HCT116 (cell line): ENCODE results near the gene FLT3. TPM values are rescaled to one million over a fixed set of nuclear protein-coding genes. Genes with fewer than 3 reads are reported as not detected.

ENCODE experiments used
- ATAC-seq: fragments of 200-7000 bp; cut with Tn5 transposase; 2 replicates; pipeline ENCODE4 v1.9.1; 2020; ENCODE audit warnings: mild to moderate bottlenecking, moderate library complexity
- BruUV-seq: library from RNA; stranded (reverse); fragments of 400-500 nt; replicated peaks from 2 replicates; lab custom pipeline; 2021; lab: Mats Ljungman, UMichigan
- CTCF ChIA-PET: fragments of 300-600 bp; sonication (Branson Sonifier 250); formaldehyde crosslinking; loops from one replicate; lab custom pipeline; 2021; ENCODE audit warnings: antibody characterized with exemption; lab: Charles Lee
- POLR2A ChIA-PET: fragments of 300-600, 350-600 bp; sonication (Branson Sonifier 250); formaldehyde crosslinking; loops from one replicate; lab custom pipeline; 2021; ENCODE audit warnings: antibody characterized with exemption; lab: Charles Lee
- RAD21 ChIA-PET, 2 experiments: fragments of 300-600 bp; sonication (Branson Sonifier 250); formaldehyde crosslinking; loops; one replicate each; lab custom pipeline; 2023; ENCODE audit warnings: low total read pairs in 2 of 2; ENCODE audit not compliant: uncharacterized antibody in 2 of 2, unreplicated experiment in 2 of 2, low non-redundant PET in 1 of 2; lab: Charles Lee
- DNase-seq: peaks from one replicate; pipeline ENCODE4 v3.0.0-alpha.2; 2010; ENCODE audit warnings: low read depth, low spot score
- H2AFZ ChIP-seq: fragments of 200-600 bp; shearing (Covaris generic), sonication (generic); 2 replicates; pipeline ENCODE4 v1.6.1; 2017; ENCODE audit warnings: low read depth, mixed run types, mixed read lengths, antibody characterized with exemption, low read length; ENCODE audit not compliant: poor library complexity, severe bottlenecking
- H3K27ac ChIP-seq: 2 replicates; pipeline ENCODE4 v1.5.1; 2012; ENCODE audit warnings: low read depth, low read length
- H3K27me3 ChIP-seq: fragments of 200-600 bp; sonication (generic); 2 replicates; pipeline ENCODE4 v1.6.1; 2016; ENCODE audit warnings: mixed run types, low read length, mixed read lengths; ENCODE audit not compliant: insufficient read depth
- H3K36me3 ChIP-seq, 2 experiments: fragments of 200-500 bp in 1 of 2; fragments of 200-600 bp in 1 of 2; sonication (Bioruptor generic) in 1 of 2; sonication (generic) in 1 of 2; 2 replicates each; pipeline versions ENCODE4 v1.5.1 to v1.6.1; 2014 to 2016; ENCODE audit warnings: low read length in 2 of 2, inconsistent platforms in 1 of 2, mixed read lengths in 1 of 2, mixed run types in 1 of 2; ENCODE audit not compliant: insufficient read depth in 2 of 2, control insufficient read depth in 1 of 2
- H3K4me1 ChIP-seq, 2 experiments: fragments of 200-600 bp in 1 of 2; sonication (generic) in 1 of 2; 2 replicates each; pipeline versions ENCODE4 v1.5.1 to v1.6.1; 2012 to 2017; ENCODE audit warnings: low read length in 2 of 2, inconsistent platforms in 1 of 2, mild to moderate bottlenecking in 1 of 2, mixed read lengths in 1 of 2, mixed run types in 1 of 2, moderate library complexity in 1 of 2; ENCODE audit not compliant: insufficient read depth in 2 of 2, control insufficient read depth in 1 of 2
- H3K4me2 ChIP-seq: fragments of 200-600 bp; sonication (generic); 2 replicates; pipeline ENCODE4 v1.6.1; 2017; ENCODE audit warnings: mixed run types, low read length, mixed read lengths
- H3K4me3 ChIP-seq, 2 experiments: fragments of 200-600 bp in 1 of 2; sonication (generic) in 1 of 2; replicated peaks in 1 of 2; 2 replicates each; pipeline ENCODE4 v1.5.1; 2011 to 2016; ENCODE audit warnings: low read length in 2 of 2, control low read depth in 1 of 2, low read depth in 1 of 2, mild to moderate bottlenecking in 1 of 2, mixed read lengths in 1 of 2, mixed run types in 1 of 2
- H3K79me2 ChIP-seq: fragments of 200-600 bp; sonication (generic); 2 replicates; pipeline ENCODE4 v1.6.1; 2017; ENCODE audit warnings: mild to moderate bottlenecking, mixed run types, low read length, moderate library complexity, mixed read lengths; ENCODE audit not compliant: insufficient read depth
- H3K9ac ChIP-seq: fragments of 200-600 bp; sonication (generic); 2 replicates; pipeline ENCODE4 v1.6.1; 2016; ENCODE audit warnings: low read length, mixed read lengths
- H3K9me2 ChIP-seq: fragments of 200-600 bp; sonication (generic), shearing (Covaris generic); 2 replicates; pipeline ENCODE4 v1.6.1; 2017; ENCODE audit warnings: mixed run types, mild to moderate bottlenecking, moderate library complexity; ENCODE audit not compliant: insufficient read depth
- H3K9me3 ChIP-seq, 2 experiments: fragments of 200-500 bp in 1 of 2; fragments of 200-600 bp in 1 of 2; sonication (Bioruptor generic) in 1 of 2; sonication (generic) in 1 of 2; 2 replicates each; pipeline ENCODE4 v1.6.1; 2014 to 2017; ENCODE audit warnings: low read length in 2 of 2, mixed read lengths in 2 of 2, inconsistent platforms in 1 of 2, low read depth in 1 of 2, mild to moderate bottlenecking in 1 of 2, mixed run types in 1 of 2, moderate library complexity in 1 of 2; ENCODE audit not compliant: control insufficient read depth in 1 of 2, insufficient read depth in 1 of 2
- H4K20me1 ChIP-seq: fragments of 200-600 bp; sonication (generic), shearing (Covaris generic); 2 replicates; pipeline ENCODE4 v1.6.1; 2017; ENCODE audit warnings: mixed run types, mild to moderate bottlenecking, moderate library complexity; ENCODE audit not compliant: insufficient read depth
- CBX3 ChIP-seq: IDR thresholded peaks from 2 replicates; pipeline ENCODE4 v1.6.1; 2012; ENCODE audit warnings: low read depth
- EGR1 ChIP-seq: IDR thresholded peaks from 2 replicates; pipeline ENCODE4 v1.6.1; 2012; ENCODE audit warnings: low read depth
- FOSL1 ChIP-seq: IDR thresholded peaks from 2 replicates; pipeline ENCODE4 v1.6.1; 2012; ENCODE audit warnings: low read depth
- MAX ChIP-seq: IDR thresholded peaks from 2 replicates; pipeline ENCODE4 v1.6.1; 2012
- POLR2AphosphoS5 ChIP-seq: IDR thresholded peaks from 2 replicates; pipeline ENCODE4 v1.6.1; 2011; ENCODE audit warnings: mild to moderate bottlenecking, low read depth, low read length, moderate library complexity
- REST ChIP-seq: IDR thresholded peaks from 2 replicates; pipeline ENCODE4 v1.6.1; 2012; ENCODE audit warnings: low read depth
- SP1 ChIP-seq: IDR thresholded peaks from 2 replicates; pipeline ENCODE4 v1.6.1; 2012; ENCODE audit warnings: low read depth
- SRF ChIP-seq: IDR thresholded peaks from 2 replicates; pipeline ENCODE4 v1.6.1; 2012; ENCODE audit warnings: low read depth
- ZFX ChIP-seq: fragments of 450-650 bp; IDR thresholded peaks from 2 replicates; pipeline ENCODE4 v1.6.1; 2017
- intact Hi-C: fragments of 100-400 bp; cut with micrococcal nuclease; formaldehyde crosslinking; loops from 2 replicates; pipeline ENCODE4 v1.10.0; 2022
- total RNA-seq: library from RNA; stranded (reverse); gene quantifications from one replicate; pipeline ENCODE4 v1.2.1, GENCODE V29; 2021; ENCODE audit not compliant: unreplicated experiment

Gene FLT3
- total RNA-seq, 1 experiment from 2014 or later, result 0.17 TPM

- ChIA-PET RAD21 (no interaction called here), POLR2A (no interaction called here), CTCF (no interaction called here)
- H3K4me3 ChIP-seq, result peak overlapping the region; percentile 70 to 93
- H3K27me3 ChIP-seq, result no peaks in the 10 kb centered on the region
- no peaks in the 10 kb centered on the region for H3K36me3 ChIP-seq
- ATAC-seq (peak; percentile 71), DNase-seq (peak; percentile 63)
- H2AFZ ChIP-seq, result no peak overlapping the region
- intact Hi-C loops, result no loop called here
- BruUV-seq, result no TSS peak
- H3K27ac ChIP-seq, result peak overlapping the region; percentile 92
- peak overlapping the region; percentile 80 for H3K4me2 ChIP-seq
- TF ChIP-seq SP1 (0 out of 2 replicates have a peak, but pooled peaks have one; percentile 39), EGR1 (0 out of 2 replicates have a peak, but pooled peaks have one; percentile 31), FOSL1 (no peak), REST (no peak), ZFX (peak; percentile 97), SRF (no peak), MAX (peak; percentile 84), POLR2AphosphoS5 (peak; percentile 63), CBX3 (no peak)
- peaks cover 64% of the 10 kb centered on the region for H3K79me2 ChIP-seq
- peak overlapping the region; percentile 83 for H3K9ac ChIP-seq
- H3K4me1 ChIP-seq, result peaks cover 13 to 19% of the 10 kb centered on the region in 2 experiments
- H3K9me2 ChIP-seq, result no peaks in the 10 kb centered on the region
- H4K20me1 ChIP-seq, result peaks cover 5% of the 10 kb centered on the region; the same call in 1 of the 2 replicates
- H3K9me3 ChIP-seq, result no peaks in the 10 kb centered on the region
Measured at GRCh38 chr13:28138756-28139470, 38.5 kb upstream of the FLT3 start.
